Measurements from ENCODE around the gene DGCR6L.

DNA sequence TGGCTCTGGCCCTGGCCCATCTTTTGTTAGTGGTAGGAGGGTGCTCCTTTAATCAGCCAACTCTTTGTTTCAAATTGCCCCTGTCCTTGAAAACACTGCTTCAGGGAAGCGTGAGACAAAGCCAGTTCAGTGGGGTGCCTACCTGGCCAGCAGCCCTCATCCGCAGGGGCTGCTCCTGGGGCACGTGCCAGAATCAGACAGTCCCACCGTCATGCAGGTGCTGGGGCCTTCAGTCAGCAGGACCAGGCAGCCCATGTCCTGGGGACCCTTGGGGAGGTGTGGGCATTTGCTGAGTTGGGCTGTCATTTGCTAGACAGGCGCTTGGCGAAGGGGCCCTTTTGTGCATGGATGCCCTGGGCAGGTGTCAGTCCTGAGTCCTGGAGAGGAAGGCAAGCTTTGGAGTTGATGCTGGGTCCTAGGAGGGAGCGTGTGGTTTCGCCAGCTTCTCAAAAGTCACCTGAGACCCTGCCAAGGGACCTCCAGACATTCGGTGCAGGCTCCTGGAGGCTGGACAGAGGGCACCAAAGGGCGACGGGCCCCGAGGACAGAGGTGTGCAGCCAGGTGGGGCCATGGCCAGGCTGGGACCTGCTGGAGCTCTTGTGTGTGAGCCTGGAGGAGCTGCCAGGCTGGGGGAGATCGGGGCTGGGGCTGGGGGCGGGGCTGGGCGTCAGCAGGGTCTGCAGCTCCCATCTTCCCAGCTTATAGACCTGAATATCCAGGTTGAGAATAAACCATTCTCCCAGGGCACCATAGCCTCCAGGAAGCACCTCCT lies 36.8 kb downstream of the DGCR6L start:
- TF ChIP-seq, protein P1, sequence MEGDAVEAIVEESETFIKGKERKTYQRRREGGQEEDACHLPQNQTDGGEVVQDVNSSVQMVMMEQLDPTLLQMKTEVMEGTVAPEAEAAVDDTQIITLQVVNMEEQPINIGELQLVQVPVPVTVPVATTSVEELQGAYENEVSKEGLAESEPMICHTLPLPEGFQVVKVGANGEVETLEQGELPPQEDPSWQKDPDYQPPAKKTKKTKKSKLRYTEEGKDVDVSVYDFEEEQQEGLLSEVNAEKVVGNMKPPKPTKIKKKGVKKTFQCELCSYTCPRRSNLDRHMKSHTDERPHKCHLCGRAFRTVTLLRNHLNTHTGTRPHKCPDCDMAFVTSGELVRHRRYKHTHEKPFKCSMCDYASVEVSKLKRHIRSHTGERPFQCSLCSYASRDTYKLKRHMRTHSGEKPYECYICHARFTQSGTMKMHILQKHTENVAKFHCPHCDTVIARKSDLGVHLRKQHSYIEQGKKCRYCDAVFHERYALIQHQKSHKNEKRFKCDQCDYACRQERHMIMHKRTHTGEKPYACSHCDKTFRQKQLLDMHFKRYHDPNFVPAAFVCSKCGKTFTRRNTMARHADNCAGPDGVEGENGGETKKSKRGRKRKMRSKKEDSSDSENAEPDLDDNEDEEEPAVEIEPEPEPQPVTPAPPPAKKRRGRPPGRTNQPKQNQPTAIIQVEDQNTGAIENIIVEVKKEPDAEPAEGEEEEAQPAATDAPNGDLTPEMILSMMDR (conservative IDR thresholded peaks at IDR 0.05; ENCODE audit: low read length) = no peak
- no peak for TF ChIP-seq EZH2phosphoT487 (IDR thresholded peaks at IDR 0.05; ENCODE audit: borderline replicate concordance, low read depth, low read length)

All from OCI-LY7 (cell line).